Measurements from ENCODE around the gene ARHGAP42.

DNA sequence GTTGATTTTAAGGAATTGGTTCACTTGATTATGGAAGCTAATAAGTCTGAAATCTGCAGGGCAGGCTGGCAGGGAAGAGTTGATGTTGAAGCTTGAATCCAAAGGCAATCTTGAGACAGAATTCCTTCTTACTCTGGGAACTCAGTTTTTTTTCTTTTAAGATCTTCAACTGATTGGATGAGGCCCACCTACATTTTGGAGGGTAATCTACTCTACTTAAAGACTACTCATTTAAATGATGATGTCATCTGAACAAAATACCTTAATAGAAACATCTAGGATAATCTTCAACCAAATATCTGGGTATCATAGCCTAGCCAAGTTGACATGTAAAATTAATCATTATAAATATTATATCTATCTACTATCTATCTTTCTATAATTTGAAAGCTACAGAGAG lies 279.3 kb downstream of the ARHGAP42 start:
- TF ChIP-seq RBBP5 (conservative IDR thresholded peaks at IDR 0.05) = no peak
- no peak for TF ChIP-seq ZSCAN29 (IDR thresholded peaks at IDR 0.05)
- no peak for TF ChIP-seq POLR2AphosphoS5 (IDR thresholded peaks at IDR 0.05; ENCODE audit: low read length)
- TF ChIP-seq, protein P1, sequence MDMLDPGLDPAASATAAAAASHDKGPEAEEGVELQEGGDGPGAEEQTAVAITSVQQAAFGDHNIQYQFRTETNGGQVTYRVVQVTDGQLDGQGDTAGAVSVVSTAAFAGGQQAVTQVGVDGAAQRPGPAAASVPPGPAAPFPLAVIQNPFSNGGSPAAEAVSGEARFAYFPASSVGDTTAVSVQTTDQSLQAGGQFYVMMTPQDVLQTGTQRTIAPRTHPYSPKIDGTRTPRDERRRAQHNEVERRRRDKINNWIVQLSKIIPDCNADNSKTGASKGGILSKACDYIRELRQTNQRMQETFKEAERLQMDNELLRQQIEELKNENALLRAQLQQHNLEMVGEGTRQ (IDR thresholded peaks at IDR 0.05; ENCODE audit: borderline replicate concordance, low read depth, low read length) = no peak
- no peak for TF ChIP-seq PAX5 (IDR thresholded peaks at IDR 0.05; ENCODE audit: borderline replicate concordance, low read depth, low read length)

Measured in GM12878 (cell line).